Stomach (tissue), 4 donors: ENCODE results near the gene SPATA2.

ENCODE experiments used
- CTCF ChIP-seq, 7 experiments: fragments of 450-650 bp in 4 of 7; fragments of 200-600 bp in 3 of 7; sonication (generic) in 3 of 7; IDR thresholded peaks; one replicate each; pipeline ENCODE4 v1.5.1; 2016 to 2019; ENCODE audit warnings: antibody characterized with exemption in 7 of 7, control low read depth in 2 of 7, mild to moderate bottlenecking in 1 of 7
- EP300 ChIP-seq: sonication (generic); formaldehyde crosslinking; IDR thresholded peaks from one replicate; pipeline ENCODE4 v1.6.1; 2017; ENCODE audit warnings: antibody characterized with exemption
- POLR2A ChIP-seq, 4 donors: fragments of 450-650 bp; IDR thresholded peaks; one replicate each; pipeline ENCODE4 v1.6.1; 2016; ENCODE audit warnings: antibody characterized with exemption in 4 of 4, control low read depth in 2 of 4, mild to moderate bottlenecking in 1 of 4, moderate library complexity in 1 of 4

DNA sequence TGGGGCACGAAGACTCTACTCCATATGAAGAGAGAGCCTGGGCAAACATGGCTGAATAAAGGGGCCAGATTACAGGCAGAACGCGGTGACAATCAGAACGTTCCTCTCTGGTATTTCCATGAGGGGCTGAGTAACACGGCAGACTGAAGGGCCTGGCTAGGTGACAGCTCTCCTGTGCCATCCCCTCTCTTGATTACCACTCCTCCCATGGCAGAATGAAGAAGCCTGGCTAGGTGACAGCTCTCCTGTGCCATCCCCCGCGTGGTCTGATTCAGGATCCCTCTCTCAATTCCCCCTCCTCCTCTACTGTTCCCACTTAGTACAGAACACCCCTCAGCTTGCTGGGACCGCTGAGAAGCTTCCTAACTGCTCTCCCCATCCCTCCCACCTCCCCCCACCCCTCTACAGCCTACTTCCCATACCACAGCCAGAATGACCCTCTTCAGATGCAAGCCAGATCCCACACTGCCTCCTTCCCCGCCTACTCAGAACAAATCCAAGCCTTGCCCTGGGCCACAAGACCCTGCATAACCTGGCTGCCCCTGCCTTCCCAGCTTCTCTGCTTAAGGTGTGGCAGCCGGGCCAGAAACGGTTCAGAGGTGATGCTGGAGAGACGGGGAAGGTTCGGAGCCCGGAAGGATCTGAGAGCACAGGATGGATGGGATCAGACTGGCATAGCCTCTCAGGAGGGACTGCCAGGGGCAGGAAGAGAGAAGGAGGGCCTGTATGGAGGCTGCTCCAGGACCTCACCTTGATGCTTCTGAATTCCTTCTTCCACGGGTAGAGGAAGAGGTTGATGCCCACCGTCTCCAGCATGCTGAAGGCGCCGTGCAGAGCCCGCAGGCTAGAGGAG lies 7.7 kb downstream of the SPATA2 start:
- TF ChIP-seq CTCF (IDR thresholded peaks at IDR 0.05) (no peak), POLR2A (IDR thresholded peaks at IDR 0.05) (no peak), EP300 (no peak)
